Hematopoietic multipotent progenitor cell treated with erythropoietin and hydrocortisone succinate and interleukin-3 and kit ligand, for 8 days (in vitro differentiated cells): ENCODE data around the gene GPR18.
"Not testable (repeated sequence)": the region's sequence is repeated elsewhere in the genome, so short reads cannot be mapped to it uniquely, and the experiment has no call there.

Experiments used
- DNase-seq: peaks from one replicate; pipeline ENCODE4 v3.0.0-alpha.2; 2015

The GPR18 gene

GRCh38 chr13:99227909-99228688 lies 30.1 kb downstream of the GPR18 start:
- no peak for DNase-seq

DNA sequence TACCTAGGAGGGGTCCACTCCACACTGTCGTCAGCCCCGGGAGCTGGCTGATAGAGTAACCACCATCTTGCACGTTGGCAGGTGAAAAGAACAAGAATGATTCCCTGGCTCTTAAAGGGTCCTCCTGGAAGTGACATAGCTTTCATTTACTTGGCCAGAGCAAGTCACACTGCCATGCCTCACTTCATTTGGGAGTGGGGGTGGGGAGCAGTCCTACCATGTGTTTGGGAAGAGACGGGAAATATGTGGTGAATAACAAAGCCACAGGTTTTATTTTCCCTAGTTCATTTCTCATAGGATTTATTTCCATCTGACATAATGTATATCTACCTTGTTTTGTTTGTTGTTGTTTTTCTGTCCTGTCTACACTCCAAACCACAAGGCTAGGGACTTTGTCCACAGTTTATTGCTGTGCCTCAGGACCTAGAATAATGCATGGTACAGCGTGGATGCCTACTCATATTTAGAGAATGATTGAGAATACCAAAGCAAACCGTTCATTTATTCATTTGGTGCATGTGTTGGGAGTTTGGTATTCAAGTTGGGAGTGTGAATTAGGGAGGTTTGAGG lies 30.8 kb downstream of the GPR18 start:
- DNase-seq, result no peak

- peak; percentile 57 for DNase-seq
Observed at GRCh38 chr13:99226513-99226912, 31.7 kb downstream of the GPR18 start.

- DNase-seq, result no peak
Observed at GRCh38 chr13:99225078-99225477, 33.1 kb downstream of the GPR18 start.

DNA sequence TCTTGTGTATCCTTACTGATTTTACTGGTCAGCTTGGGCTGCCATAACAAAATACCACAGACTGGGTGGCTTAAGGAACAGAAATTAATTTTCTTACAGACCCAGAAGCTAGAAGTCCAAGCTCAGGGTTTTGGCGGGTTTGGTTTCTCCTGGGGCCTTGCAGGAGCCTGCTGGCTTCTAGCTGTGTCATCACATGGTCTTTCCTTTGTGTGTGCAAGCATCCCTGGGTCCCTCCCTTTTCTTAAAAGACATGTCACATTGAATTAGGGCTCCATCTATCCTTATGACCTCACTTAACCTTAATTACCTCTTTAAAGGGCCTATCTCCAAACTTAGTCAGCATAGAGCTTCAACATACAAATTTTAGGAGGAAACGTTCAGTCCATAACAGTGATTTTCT lies 34.2 kb downstream of the GPR18 start:
- DNase-seq, result peak; percentile 24

DNA sequence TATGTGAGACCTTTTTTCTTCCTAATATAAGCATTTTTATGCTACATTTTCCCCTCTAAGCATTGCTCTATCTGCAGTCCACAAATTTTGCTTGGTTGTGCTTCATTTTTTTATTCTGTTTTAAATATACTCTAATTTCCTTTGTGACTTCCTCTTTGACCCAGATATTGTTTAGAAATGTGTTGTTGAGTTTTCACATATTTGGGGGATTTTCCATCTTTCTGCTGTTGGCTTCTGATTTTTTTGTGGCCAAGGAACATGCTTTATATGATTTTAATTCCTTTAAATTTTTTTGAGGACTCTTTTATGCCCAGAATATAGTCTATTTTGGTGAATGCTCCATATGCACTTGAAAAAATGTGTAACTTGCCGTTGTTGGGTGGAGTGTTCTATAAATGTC lies 34.6 kb downstream of the GPR18 start:
- no peak for DNase-seq

DNA sequence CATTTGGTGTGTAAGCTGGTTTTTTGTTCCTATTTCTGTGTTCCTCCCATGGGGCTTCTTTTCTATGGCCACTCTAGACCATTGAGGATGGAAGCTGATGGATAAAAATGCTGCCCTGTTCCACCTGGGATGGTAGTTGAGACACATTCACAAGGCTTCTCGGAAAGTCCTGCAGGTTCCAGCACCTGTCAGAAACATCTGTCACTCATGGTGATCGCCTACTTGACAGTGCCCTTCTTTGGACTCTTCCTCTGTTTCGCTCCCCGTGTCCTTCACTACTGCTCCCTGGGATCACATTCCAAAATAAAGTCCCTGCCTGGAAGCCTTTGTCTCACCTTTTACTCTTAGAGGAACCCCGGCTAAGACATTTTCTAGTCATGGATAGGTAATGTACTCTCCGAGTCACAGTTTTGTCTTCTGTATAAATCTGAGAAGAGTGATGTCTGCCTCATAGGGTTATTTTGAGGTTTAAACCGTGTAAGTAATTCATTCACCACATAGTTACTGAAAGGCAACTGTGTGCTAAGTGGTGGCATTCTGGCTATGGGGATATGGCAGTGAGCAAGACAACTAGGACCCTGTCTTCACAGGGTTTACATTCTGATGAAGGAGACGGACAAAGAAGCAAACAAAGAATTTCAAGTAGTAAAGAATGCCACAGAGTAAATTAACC lies 36.5 kb downstream of the GPR18 start:
- no peak for DNase-seq

- no peak for DNase-seq
Observed at GRCh38 chr13:99220199-99220935, 37.8 kb downstream of the GPR18 start.

DNA sequence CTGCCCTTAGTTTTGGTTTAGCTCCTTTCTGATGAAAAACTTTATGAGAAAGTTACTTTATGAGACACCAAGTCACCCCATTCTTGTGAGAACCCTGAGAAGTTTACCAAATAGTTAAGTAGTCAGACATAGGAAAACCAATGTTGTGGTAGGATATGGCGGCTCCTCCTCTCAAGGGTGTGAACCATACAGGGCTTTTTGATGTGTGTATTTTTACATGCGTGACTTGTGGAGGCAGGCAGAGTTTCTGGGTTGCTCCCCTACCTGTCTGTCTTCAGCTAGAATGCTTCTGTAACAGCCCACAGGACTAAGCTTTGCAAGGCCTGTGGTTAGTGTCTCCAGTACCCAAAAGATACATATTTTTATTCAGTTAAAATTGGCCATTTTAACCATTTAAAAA lies 39.2 kb downstream of the GPR18 start:
- DNase-seq, result no peak

DNA sequence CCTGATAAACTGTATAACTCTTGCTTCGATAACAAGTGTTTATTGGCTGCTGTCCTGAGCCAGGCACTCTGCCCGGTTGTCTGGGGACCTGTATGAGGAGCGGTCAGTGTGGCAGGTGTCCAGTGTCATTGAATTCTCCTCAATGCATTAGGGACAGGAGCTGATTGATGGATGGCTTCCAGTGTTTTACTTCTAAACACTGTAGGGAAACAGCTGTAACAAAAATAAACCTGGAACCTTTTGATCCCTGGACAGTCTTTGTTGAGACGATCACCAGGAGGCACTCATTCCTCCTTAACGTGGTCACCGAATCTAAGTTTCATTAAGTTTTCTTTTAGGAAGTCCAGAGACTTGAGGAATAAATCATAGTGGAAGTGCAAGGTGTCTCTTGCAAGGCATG lies 39.6 kb downstream of the GPR18 start:
- no peak for DNase-seq

DNA sequence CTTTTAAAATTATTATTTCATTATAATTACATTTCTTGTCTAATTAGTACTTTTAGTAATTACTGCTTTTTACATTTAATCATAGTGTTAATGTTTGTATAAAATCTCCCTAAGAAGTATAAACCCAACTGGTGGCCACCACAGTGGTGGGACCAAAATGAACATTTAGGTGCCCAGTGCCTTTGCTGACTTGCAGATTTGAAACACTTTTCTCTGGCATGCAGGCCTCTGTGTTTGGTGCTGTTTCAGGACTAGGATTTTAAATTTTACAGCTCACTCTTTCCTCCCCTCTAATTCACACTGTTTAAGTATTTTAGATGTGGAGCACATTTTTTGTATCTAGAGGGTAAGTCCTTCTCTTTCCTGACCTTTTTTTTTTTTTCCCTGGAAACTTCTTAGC lies 40.1 kb downstream of the GPR18 start:
- DNase-seq, result no peak

GRCh38 chr13:99217461-99218110 lies 40.6 kb downstream of the GPR18 start:
- no peak for DNase-seq

DNA sequence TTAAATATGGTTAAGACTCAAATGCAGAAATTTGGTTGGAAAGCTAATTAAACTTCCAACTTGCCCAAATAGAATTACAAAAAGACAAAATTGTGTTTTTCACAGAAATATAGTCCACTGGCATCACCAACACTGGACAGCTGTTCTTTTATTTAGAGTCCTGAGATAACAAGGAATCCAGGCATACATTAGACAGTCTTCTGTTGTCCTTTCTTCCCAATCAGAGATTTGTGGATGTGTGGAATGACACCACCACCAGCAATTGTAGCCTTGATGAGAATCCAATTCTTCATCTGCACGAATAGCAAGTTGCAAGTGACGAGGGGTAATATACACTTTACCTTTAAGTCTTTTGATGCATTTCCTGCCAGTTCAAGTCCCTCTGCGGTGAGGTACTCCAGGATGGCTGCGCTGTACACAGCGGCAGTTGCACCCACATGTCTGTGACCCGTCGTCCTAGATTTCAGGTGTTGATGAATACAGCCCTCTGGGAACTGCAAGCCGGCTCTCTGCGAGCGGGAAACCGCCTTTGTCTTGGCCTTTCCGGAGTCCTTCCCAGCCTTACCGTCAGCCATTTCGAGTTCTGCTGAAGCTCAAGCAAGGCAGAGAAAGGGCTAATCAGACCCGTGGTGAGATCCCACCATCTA lies 42.9 kb downstream of the GPR18 start:
- DNase-seq, result no peak

DNA sequence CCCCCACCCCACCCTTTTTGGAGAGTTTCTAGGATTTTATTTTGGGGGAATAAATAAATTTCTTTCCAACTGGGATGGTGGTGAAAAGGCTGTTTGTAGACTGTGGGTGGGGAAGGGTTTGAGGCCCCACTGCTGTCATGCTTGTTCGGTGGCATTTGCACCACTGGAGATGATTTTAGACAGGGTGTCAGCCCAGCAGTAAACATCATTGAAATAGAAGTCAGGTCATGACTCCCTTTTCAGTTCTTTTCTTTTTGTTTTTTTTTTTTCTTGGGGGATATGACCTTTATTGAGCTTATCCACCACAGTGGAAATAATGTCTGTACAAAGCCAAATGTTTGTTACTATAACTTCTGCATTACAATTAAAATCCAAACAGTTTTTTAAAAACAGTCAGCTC lies 43.4 kb downstream of the GPR18 start:
- DNase-seq, result no peak

- DNase-seq, result no peak
Observed at GRCh38 chr13:99214232-99214631, 43.9 kb downstream of the GPR18 start.

DNA sequence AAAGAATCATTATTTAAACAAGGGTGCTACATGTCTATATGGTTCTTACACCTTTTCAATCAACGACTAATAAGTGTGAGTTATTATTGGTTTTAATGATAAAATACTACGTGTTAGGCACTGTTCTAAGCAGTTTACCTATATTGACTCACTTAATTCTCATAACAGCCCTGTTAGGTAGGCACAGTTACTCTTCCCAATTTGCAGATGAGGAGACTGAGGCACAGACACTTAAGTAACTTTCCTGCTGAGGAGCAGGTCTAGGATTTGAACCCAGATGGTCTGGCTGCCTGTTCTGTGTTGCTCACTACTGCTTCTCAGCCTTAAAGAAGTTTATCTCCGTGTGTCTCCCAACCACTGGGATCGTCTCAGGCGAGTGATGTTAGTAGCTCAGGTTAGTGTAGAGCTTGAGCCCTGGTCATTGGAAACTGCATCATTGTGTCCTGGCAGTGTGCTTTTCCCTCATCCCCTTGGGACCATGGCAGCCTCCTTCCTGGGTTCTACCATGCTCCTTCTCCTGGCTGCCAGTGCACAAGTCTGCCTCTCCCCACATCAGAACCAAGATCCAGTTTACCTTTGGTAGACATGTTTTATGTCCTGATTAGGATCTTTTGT lies 46.7 kb downstream of the GPR18 start:
- no peak for DNase-seq

- not testable (repeated sequence) for DNase-seq
Observed at GRCh38 chr13:99210627-99211026, 47.6 kb downstream of the GPR18 start.

- no peak for DNase-seq
Observed at GRCh38 chr13:99208845-99209527, 49.2 kb downstream of the GPR18 start.

DNA sequence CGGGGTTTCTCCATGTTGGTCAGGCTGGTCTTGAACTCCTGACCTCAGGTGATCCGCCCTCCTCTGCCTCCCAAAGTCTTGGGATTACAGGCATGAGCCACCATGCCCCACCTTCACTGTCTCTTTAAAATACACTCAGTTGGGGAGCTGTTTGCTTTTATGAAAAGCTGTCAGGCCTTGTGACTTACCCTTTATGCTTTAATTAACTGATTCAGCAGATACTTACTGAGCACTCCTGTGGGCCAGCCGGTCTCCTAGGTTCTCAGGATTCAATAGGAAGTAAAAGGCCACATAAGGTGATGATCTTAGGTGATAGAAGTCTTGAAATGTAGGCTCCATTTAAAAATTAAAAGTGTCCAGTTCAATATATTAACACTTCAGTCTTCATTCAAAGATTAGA lies 50.0 kb downstream of the GPR18 start:
- DNase-seq, result no peak

DNA sequence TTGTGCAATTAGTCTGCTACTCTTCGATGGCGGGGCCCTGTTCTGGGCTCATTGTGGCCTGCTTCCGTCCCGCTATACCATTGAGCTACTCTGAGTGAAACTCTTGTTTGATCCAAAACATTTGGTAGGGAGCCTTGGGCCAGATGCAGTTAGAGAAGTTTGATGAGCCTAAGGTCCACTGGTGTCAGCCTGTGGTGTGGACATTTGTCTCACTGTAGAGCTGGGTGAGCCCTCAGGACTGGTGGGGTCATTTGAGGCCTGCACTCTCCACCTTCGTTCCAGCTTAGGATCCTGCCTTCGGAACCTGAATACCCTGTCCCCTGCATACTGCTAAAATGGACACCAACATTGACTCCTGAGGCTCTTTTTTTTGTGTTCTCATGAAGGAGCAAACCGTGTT lies 50.7 kb downstream of the GPR18 start:
- no peak for DNase-seq

DNA sequence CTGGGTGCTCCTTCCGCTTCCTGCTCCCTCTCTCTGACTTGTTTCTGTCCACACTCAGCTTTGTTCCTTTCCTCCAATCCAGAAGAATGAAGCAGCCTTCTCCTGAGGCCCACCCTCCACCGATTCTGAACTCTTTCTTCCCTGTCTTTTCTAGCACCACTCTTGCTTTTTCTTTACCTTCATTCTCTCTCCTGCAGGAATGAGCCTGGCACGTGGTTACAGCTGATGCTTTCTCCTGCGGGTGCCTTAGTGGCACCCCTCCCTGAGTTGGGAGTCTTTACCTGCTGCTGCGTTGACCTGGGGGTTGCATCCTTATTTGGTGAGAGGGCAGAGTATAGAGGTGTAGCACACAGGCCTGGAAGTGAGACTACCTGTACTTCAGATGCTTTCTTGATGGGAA lies 51.3 kb downstream of the GPR18 start:
- DNase-seq, result no peak

DNA sequence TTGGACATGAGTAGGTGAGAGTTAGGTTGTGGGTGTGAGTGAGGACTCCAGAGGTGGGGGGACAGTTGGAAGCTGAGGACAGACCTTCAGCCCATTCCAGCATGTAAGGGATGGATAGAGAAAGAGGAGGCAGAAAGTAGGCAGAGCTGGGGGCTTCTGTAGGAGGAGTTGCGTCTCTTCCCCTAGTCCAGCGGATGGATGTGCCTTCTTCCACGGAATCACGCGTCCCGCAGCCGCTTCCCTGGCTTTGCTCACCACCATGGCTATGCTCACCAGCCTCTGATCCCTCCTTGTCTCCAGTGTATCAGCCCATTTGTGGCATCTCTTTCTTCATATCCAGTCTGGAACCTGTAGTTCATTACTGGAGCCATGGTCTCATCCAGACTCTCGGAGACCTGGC lies 52.0 kb downstream of the GPR18 start:
- no peak for DNase-seq
